SK-N-DZ (cell line): Measurements from ENCODE around the gene NAA80.
"Not testable (repeated sequence)": the region's sequence is repeated elsewhere in the genome, so short reads cannot be mapped to it uniquely, and the experiment has no call there.

Experiments used
- DNase-seq: peaks from one replicate; pipeline ENCODE4 v3.0.0-alpha.2; 2015; ENCODE audit warnings: low spot score

NAA80 gene

DNA sequence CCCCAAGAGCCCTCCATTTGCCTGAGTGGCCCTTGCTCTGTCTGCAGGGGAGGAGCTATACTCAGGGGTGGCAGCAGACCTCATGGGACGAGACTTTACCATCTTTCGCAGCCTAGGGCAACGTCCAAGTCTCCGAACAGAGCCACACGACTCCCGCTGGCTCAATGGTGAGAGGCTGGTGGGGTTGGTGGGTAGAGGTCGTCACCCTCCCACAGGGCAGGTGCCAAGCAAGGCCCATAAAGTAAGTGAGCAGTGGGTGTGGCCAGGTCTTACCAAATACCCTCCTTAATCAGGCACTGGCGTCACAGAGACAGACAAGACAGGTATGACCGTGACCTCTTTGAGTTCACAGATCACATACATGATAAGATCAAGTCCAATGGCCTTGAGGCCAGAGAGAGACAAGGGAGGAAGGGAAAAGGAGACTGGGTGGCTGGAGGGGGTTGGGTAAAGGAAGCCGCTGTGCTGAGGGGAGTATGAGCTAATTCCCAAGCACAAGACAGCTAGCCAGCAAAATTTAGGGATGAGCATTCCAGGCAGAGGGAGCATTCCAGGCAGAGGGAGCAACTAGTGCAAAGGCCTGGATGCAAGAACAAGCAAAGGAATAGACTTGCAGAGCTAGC, 27.8 kb downstream of the NAA80 start:
- no peak for DNase-seq

DNA sequence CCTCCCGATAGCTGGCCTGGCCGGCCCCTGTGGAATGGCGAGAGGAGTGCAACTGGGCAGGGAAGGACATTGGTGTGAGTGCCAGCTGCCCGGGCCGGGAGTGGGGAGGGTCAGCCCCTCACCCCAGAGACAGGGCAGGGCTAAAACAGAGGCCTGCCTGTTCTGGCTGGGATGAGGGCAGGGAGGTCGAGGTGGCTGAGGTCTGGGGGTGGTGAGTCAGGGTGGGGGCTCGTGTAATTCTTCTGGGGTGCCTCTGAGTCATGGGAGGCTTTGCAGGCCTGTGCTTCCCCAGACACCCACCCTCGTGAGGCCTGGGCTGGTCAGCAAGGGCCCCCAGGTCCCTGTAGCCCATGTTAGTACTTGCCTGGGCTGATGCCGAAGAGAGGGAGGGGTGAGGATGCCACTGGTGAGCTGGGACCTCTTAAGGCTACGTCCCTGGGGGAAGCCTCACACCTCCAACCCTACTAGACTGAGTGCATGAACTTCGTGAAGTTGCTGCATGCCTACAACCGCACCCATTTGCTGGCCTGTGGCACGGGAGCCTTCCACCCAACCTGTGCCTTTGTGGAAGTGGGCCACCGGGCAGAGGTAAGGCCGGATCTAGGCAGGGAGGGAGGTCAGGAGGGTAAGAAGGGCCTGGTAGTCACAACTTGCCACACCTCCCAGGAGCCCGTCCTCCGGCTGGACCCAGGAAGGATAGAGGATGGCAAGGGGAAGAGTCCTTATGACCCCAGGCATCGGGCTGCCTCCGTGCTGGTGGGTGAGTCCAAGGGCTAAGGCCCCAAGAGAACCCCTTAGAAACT, 28.6 kb downstream of the NAA80 start:
- no peak for DNase-seq

DNA sequence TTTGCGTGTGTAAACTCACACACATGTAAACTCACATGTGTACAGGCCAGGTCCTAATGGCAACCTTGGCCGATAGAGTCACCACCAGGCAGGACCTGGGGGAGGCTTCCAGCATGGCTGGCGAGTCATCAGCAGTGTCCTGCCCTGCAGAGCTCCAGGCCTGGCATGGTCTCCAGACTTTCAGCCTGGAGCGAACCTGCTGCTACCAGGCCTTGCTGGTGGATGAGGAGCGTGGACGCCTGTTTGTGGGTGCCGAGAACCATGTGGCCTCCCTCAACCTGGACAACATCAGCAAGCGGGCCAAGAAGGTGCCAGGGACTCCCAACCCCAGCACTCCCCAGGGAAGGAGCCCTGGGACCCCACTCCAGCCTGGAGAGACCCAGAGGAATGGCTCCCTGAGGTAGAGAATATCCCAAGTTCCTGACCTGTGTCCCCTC, 29.2 kb downstream of the NAA80 start:
- no peak for DNase-seq

- no peak for DNase-seq
Observed at GRCh38 chr3:50269460-50269859, 29.7 kb downstream of the NAA80 start.

GRCh38 chr3:50268703-50269451, 30.3 kb downstream of the NAA80 start, which contains the start of gene SEMA3B:
Gene SEMA3B, plus strand, starts transcription at chr3:50269147. Its CDS starts 94 bp downstream, at chr3:50269241.
- DNase-seq, result no peak

GRCh38 chr3:50268276-50268675, 30.9 kb downstream of the NAA80 start:
- DNase-seq, result no peak

GRCh38 chr3:50267280-50267913, 31.8 kb downstream of the NAA80 start:
- DNase-seq, result no peak

GRCh38 chr3:50266836-50267235, 32.4 kb downstream of the NAA80 start:
- DNase-seq, result no peak

- DNase-seq, result no peak
Observed at GRCh38 chr3:50266017-50266416, 33.2 kb downstream of the NAA80 start.

- DNase-seq, result no peak
Observed at GRCh38 chr3:50265571-50265970, 33.6 kb downstream of the NAA80 start.

- no peak for DNase-seq
Observed at GRCh38 chr3:50264964-50265485, 34.2 kb downstream of the NAA80 start.

DNA sequence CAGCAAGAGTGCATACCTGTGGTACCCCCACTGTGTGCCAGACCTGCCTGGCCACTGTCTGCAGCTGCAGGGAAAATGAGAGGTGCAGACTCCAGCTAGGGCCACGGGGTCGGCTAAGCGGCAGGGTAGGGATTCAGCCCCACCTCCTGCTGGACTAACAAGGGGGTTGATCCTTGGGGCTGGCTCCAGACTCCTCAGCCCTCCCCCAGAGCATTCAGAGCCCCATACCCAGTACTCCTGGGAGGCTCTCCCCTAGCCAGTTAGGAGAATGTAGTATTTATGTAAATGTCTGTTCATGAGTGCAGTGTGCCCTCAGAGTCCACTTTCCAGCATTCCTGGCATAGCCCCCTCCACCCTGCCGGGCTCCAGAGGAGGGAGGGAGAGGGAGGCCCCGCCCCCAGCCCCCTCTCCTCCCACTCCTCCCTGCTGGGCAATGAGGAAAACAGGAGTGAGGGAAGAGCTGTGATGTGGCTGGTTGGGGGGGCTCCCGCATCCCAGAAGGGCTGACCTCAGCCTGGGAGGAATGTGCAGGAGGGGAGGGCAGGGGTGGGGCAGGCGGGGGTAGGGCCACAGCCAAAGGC, 34.7 kb downstream of the NAA80 start:
- DNase-seq, result peak; percentile 72

DNA sequence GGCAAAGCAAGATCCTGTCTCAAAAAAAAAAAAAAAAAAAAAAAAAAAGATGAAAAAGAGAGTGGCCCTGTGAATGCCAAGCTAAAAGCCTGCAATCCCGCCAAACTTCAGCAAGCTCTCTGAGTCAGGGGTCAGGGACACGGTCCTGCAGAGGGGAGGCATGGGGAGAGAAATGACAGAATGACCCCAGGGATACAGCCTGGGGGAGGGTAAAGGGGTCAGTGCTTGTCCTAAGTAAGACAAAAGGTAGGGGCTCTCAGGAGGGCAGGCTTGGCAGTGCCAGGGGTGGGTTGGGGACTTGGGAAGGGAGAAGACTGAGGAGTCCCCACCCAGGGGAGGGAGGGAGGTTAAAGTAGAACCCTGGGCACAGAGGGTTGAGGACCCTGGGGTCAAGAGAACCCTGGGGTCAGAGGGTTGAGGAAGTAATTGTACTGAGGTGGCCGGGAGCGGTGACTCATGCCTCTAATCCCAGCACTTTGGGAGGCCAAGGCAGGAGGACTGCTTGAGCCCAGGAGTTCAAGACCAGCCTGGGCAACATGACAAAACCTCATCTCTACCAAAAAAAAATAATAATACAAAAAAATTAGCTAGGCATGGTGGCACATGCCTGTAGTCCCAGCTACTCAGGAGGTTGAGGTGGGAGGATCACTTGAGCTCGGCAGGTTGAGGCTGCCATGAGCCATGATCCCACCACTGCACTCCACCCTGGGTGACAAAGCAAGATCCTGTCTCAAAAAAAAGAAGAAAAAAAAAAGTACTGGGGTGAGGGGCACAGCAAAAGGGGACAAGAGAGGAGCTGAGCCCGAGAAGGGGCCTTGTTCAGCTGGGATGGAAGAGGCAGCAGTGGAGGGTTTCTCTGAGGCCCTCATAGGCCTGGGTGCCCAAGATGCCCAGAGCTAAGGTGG, 35.5 kb downstream of the NAA80 start:
- DNase-seq, result no peak

GRCh38 chr3:50262778-50263177, 36.4 kb downstream of the NAA80 start:
- no peak for DNase-seq

GRCh38 chr3:50262200-50262599, 37.0 kb downstream of the NAA80 start:
- DNase-seq, result not testable (repeated sequence)

- no peak for DNase-seq
Observed at GRCh38 chr3:50261505-50261904, 37.7 kb downstream of the NAA80 start.

DNA sequence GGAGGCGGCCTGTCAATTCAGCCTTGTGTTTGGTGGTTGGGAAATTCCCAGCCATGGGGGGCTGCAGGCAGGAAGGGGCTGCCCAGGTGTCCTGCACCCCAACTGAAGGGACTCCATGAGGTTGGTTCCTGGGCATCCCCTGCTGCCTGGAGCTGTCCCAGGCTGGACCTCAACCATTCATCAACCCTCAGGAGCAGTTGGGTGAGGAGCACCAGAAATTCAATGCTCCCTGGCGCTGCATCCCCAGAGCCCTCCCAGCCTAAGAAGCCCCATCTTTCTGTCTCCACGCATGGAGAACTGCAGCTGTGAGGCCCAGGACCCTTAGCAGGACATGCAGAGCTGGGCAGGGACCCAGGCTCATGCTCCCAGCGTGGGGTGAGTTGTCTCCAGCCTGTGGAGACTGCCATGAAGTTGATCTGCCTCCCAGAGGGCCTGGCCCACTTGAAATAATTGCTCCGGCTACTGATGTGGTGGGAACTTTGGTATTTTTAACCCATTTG, 38.2 kb downstream of the NAA80 start:
- no peak for DNase-seq

DNA sequence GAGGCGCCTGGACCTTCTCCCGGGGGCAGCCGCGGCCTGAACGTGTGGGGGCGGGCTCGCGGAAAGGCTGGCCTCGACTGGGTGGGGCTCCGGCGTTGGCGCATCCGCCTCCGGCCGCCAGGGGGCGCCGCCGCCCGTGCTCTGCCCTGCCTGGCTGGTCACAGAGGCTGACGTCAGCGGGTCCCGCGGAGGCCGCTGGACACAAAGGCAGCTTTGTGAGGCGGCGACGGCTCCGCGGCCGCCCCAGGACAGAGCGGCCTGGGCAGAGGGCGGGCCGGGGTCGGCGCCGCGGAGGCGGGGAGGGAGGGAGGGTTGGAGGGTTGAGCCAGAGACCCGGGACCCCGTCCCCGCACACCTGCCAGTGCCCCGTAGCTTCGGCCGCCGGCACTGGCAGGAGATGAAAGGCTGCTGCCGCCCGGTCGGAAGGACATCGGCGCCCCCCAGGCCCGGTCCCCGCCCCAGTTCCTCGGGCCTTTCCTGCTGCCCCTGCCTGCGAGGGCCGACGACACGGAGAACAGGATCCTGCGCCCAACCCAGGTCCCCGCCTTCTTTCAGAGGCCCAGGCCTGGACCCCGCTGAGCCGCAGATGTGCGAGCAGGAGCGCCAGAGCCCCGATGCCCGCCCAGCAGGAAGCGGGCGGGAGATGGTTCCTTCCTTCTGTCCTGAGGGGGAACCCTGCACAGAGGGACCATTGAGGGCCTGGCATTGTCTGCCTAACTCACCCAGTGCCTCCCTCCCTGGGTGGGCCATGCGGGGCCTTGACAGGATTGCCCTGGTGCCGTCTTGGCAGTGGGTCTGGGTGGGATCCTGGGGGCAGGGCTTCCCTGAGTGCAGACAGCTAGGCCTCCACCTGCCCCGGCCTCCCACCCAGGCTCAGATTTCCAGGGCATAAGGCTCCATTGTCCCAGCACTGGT, 38.9 kb downstream of the NAA80 start:
- peak; percentile 83 for DNase-seq
